DOHH2 (cell line): ENCODE data around the gene SAG.

Source experiments
- H3F3A ChIP-seq: fragments of 200-600 bp; sonication (generic), shearing (Covaris generic); 2 replicates; pipeline ENCODE4 v1.6.0; 2016; ENCODE audit warnings: antibody characterized with exemption, mild to moderate bottlenecking; ENCODE audit not compliant: control insufficient read depth, insufficient read depth
- H3K27ac ChIP-seq: fragments of 200-600 bp; sonication (generic); 2 replicates; pipeline ENCODE4 v1.5.1; 2014; ENCODE audit warnings: low read depth, mild to moderate bottlenecking, low read length, moderate library complexity
- H3K27me3 ChIP-seq: fragments of 200-600 bp; sonication (generic); 2 replicates; pipeline ENCODE4 v1.6.1; 2014; ENCODE audit warnings: mild to moderate bottlenecking, low read length, mixed read lengths; ENCODE audit not compliant: control insufficient read depth
- H3K36me3 ChIP-seq: fragments of 200-600 bp; sonication (generic); 2 replicates; pipeline ENCODE4 v1.6.1; 2014; ENCODE audit warnings: mild to moderate bottlenecking, low read length, moderate library complexity, mixed read lengths; ENCODE audit not compliant: control insufficient read depth
- H3K4me1 ChIP-seq: fragments of 200-600 bp; sonication (generic); 2 replicates; pipeline ENCODE4 v1.6.1; 2014; ENCODE audit warnings: mild to moderate bottlenecking, low read length, mixed read lengths; ENCODE audit not compliant: control insufficient read depth
- H3K4me2 ChIP-seq: fragments of 200-600 bp; sonication (generic); 2 replicates; pipeline ENCODE4 v1.6.0; 2014; ENCODE audit warnings: mild to moderate bottlenecking, low read length, moderate library complexity
- H3K4me3 ChIP-seq: fragments of 200-600 bp; sonication (generic); 2 replicates; pipeline ENCODE4 v1.5.1; 2014; ENCODE audit warnings: mild to moderate bottlenecking, low read length, mixed read lengths
- H3K79me2 ChIP-seq: fragments of 200-600 bp; sonication (generic); 2 replicates; pipeline ENCODE4 v1.6.1; 2014; ENCODE audit warnings: mild to moderate bottlenecking, low read length, mixed read lengths; ENCODE audit not compliant: control insufficient read depth
- H3K9me2 ChIP-seq: fragments of 200-600 bp; sonication (generic); replicated peaks from 2 replicates; pipeline ENCODE4 v1.6.1; 2014; ENCODE audit warnings: mild to moderate bottlenecking, low read length, mixed read lengths; ENCODE audit not compliant: control insufficient read depth
- H3K9me3 ChIP-seq: fragments of 200-600 bp; sonication (generic); 2 replicates; pipeline ENCODE4 v1.6.1; 2014; ENCODE audit warnings: antibody characterized with exemption, low read length, mixed read lengths; ENCODE audit not compliant: control insufficient read depth, insufficient read depth
- H4K20me1 ChIP-seq: fragments of 200-600 bp; sonication (generic); 2 replicates; pipeline ENCODE4 v1.6.0; 2014; ENCODE audit warnings: low read depth, mild to moderate bottlenecking, antibody characterized with exemption, low read length, moderate library complexity; ENCODE audit not compliant: control insufficient read depth, insufficient read depth
- CTCF ChIP-seq: fragments of 200-600 bp; sonication (generic); IDR thresholded peaks from one replicate; pipeline ENCODE4 v1.5.1; 2014; ENCODE audit warnings: antibody characterized with exemption, mild to moderate bottlenecking, low read depth, low read length; ENCODE audit not compliant: poor library complexity, severe bottlenecking
- EZH2phosphoT487 ChIP-seq: fragments of 200-600 bp; sonication (generic); IDR thresholded peaks from 2 replicates; pipeline ENCODE4 v1.6.1; 2017; ENCODE audit warnings: borderline replicate concordance, mild to moderate bottlenecking, antibody characterized with exemption, low read length, moderate library complexity, mixed read lengths

Gene SAG

GRCh38 chr2:233369897-233370685 is 62.5 kb downstream of the SAG start:
- H3K79me2 ChIP-seq, result peaks cover 91% of the 10 kb centered on the region
- no peak overlapping the region for H3K27ac ChIP-seq

GRCh38 chr2:233371641-233372040 is 64.0 kb downstream of the SAG start:
- no peak for TF ChIP-seq EZH2phosphoT487
- TF ChIP-seq CTCF, result no peak
- H3K79me2 ChIP-seq, result peaks cover 88% of the 10 kb centered on the region
- no peaks in the 10 kb centered on the region for H3K27me3 ChIP-seq
- H3K4me1 ChIP-seq, result peaks cover 88% of the 10 kb centered on the region
- no peaks in the 10 kb centered on the region for H3K9me2 ChIP-seq
- H3F3A ChIP-seq, result 0 out of 2 replicates have a peak, but pooled peaks cover 3% of the 10 kb centered on the region
- no peaks in the 10 kb centered on the region for H3K9me3 ChIP-seq
- H3K4me2 ChIP-seq, result no peak overlapping the region
- H4K20me1 ChIP-seq, result peaks cover 3% of the 10 kb centered on the region; the same call in 1 of the 2 replicates
- no peak overlapping the region for H3K4me3 ChIP-seq
- H3K27ac ChIP-seq, result no peak overlapping the region
- H3K36me3 ChIP-seq, result peaks cover 28% of the 10 kb centered on the region

More at GRCh38 chr2:233369897-233370685, 62.5 kb downstream of the SAG start:
- peaks cover 90% of the 10 kb centered on the region for H3K4me1 ChIP-seq
- TF ChIP-seq CTCF (no peak), EZH2phosphoT487 (no peak)
- H3K27me3 ChIP-seq, result no peaks in the 10 kb centered on the region
- 0 out of 2 replicates have a peak, but pooled peaks cover 3% of the 10 kb centered on the region for H3F3A ChIP-seq
- H3K9me2 ChIP-seq, result no peaks in the 10 kb centered on the region
- H3K4me3 ChIP-seq, result no peak overlapping the region
- peaks cover 32% of the 10 kb centered on the region for H3K36me3 ChIP-seq
- H4K20me1 ChIP-seq, result peaks cover 3% of the 10 kb centered on the region; the same call in 1 of the 2 replicates
- H3K4me2 ChIP-seq, result peak overlapping the region; percentile 35
- H3K9me3 ChIP-seq, result no peaks in the 10 kb centered on the region

GRCh38 chr2:233372855-233373254 is 65.2 kb downstream of the SAG start:
- Histone ChIP-seq H3K4me2 (no peak overlapping the region), H3K36me3 (peaks cover 30% of the 10 kb centered on the region), H4K20me1 (peaks cover 3% of the 10 kb centered on the region; the same call in 1 of the 2 replicates), H3K9me3 (no peaks in the 10 kb centered on the region), H3K79me2 (peaks cover 80% of the 10 kb centered on the region), H3K9me2 (no peaks in the 10 kb centered on the region), H3K4me3 (no peak overlapping the region), H3K27ac (no peak overlapping the region), H3F3A (0 out of 2 replicates have a peak, but pooled peaks cover 3% of the 10 kb centered on the region), H3K4me1 (peaks cover 82% of the 10 kb centered on the region), H3K27me3 (no peaks in the 10 kb centered on the region)
- TF ChIP-seq EZH2phosphoT487, result no peak
- no peak for TF ChIP-seq CTCF
